GM23338 (cell line): ENCODE results near the gene ZNF792. TPM values are rescaled to one million over a fixed set of nuclear protein-coding genes. Genes with fewer than 3 reads are reported as not detected.

ENCODE experiments used
- ATAC-seq: fragments of 200-7000 bp; cut with Tn5 transposase; 3 replicates; pipeline ENCODE4 v1.9.1; 2020
- DNase-seq: peaks from one replicate; pipeline ENCODE4 v3.0.0-alpha.2; 2015; ENCODE audit warnings: low spot score
- H2AFZ ChIP-seq: fragments of 200-600 bp; sonication (generic); 2 replicates; pipeline ENCODE4 v1.8.0; 2016; ENCODE audit warnings: antibody characterized with exemption, mild to moderate bottlenecking, moderate library complexity
- H3F3A ChIP-seq: fragments of 200-600 bp; sonication (generic); replicated peaks from 2 replicates; pipeline ENCODE4 v1.8.0; 2017; ENCODE audit warnings: antibody characterized with exemption, mixed run types, low read depth
- H3K27ac ChIP-seq: fragments of 200-600 bp; sonication (generic); 2 replicates; pipeline ENCODE4 v1.6.1; 2016; ENCODE audit warnings: low read depth
- H3K27me3 ChIP-seq: fragments of 200-600 bp; sonication (generic); 2 replicates; pipeline ENCODE4 v1.8.0; 2016; ENCODE audit warnings: mild to moderate bottlenecking, mixed run types, moderate library complexity; ENCODE audit not compliant: insufficient read depth
- H3K36me3 ChIP-seq: fragments of 200-600 bp; sonication (generic); 2 replicates; pipeline ENCODE4 v1.8.0; 2016; ENCODE audit warnings: mild to moderate bottlenecking; ENCODE audit not compliant: insufficient read depth
- H3K4me1 ChIP-seq: fragments of 200-600 bp; sonication (generic); 2 replicates; pipeline ENCODE4 v1.8.0; 2016; ENCODE audit warnings: mild to moderate bottlenecking, moderate library complexity; ENCODE audit not compliant: insufficient read depth
- H3K4me2 ChIP-seq: fragments of 200-600 bp; sonication (generic); 2 replicates; pipeline ENCODE4 v1.7.1; 2017; ENCODE audit warnings: mixed run types
- H3K4me3 ChIP-seq: fragments of 200-600 bp; sonication (generic); 2 replicates; pipeline ENCODE4 v1.6.1; 2016; ENCODE audit warnings: mixed run types
- H3K79me2 ChIP-seq: fragments of 200-600 bp; sonication (generic); replicated peaks from 2 replicates; pipeline ENCODE4 v1.8.0; 2017; ENCODE audit warnings: mild to moderate bottlenecking; ENCODE audit not compliant: insufficient read depth
- H3K9me2 ChIP-seq: fragments of 200-600 bp; sonication (generic); 2 replicates; pipeline ENCODE4 v1.8.0; 2017; ENCODE audit not compliant: insufficient read depth
- H4K20me1 ChIP-seq: fragments of 200-600 bp; sonication (generic); replicated peaks from 2 replicates; pipeline ENCODE4 v1.8.0; 2017; ENCODE audit warnings: mild to moderate bottlenecking; ENCODE audit not compliant: insufficient read depth
- H3K27ac Mint-ChIP-seq: 2 replicates; pipeline ENCODE4 v1.8.0; 2020; ENCODE audit warnings: inconsistent platforms, mild to moderate bottlenecking, moderate library complexity, mixed read lengths
- H3K27me3 Mint-ChIP-seq: 3 replicates; pipeline ENCODE4 v1.8.0; 2022; ENCODE audit warnings: low read depth, mild to moderate bottlenecking, moderate library complexity, mixed read lengths, inconsistent platforms; ENCODE audit not compliant: insufficient read depth, poor library complexity
- H3K36me3 Mint-ChIP-seq: 3 replicates; pipeline ENCODE4 v1.8.0; 2021; ENCODE audit warnings: low read depth, mild to moderate bottlenecking, inconsistent platforms, moderate library complexity, mixed read lengths
- H3K4me1 Mint-ChIP-seq: 3 replicates; pipeline ENCODE4 v1.8.0; 2020; ENCODE audit warnings: mild to moderate bottlenecking, inconsistent platforms, mixed read lengths
- H3K4me3 Mint-ChIP-seq: 3 replicates; pipeline ENCODE4 v1.8.0; 2021; ENCODE audit warnings: moderate library complexity, mild to moderate bottlenecking, inconsistent platforms, mixed read lengths
- H3K9me3 Mint-ChIP-seq: 3 replicates; pipeline ENCODE4 v1.8.0; 2020; ENCODE audit warnings: moderate library complexity, mild to moderate bottlenecking, inconsistent platforms, mixed read lengths
- CREB1 ChIP-seq: fragments of 250-450 bp; sonication (Bioruptor Pico); IDR thresholded peaks from 2 replicates; pipeline ENCODE4 v1.5.0; 2020; ENCODE audit warnings: low read depth, mild to moderate bottlenecking, moderate library complexity
- CTCF ChIP-seq, 2 experiments: fragments of 200-600 bp in 1 of 2; sonication (generic) in 1 of 2; conservative IDR thresholded peaks; 2 replicates each; pipeline versions ENCODE4 v1.5.1 to v1.6.1; 2016 to 2017; ENCODE audit warnings: antibody characterized with exemption in 2 of 2, low read depth in 2 of 2, mild to moderate bottlenecking in 2 of 2, moderate library complexity in 1 of 2
- ETS1 ChIP-seq: IDR thresholded peaks from 2 replicates; pipeline ENCODE4 v1.6.1; 2016; ENCODE audit warnings: antibody characterized with exemption
- EZH2 ChIP-seq: fragments of 200-600 bp; sonication (generic); IDR thresholded peaks from one replicate; pipeline ENCODE4 v1.8.0; 2017; ENCODE audit warnings: antibody characterized with exemption, mild to moderate bottlenecking, low read depth; ENCODE audit not compliant: unreplicated experiment
- EZH2phosphoT487 ChIP-seq: fragments of 200-600 bp; sonication (generic); IDR thresholded peaks from one replicate; pipeline ENCODE4 v1.8.1; 2018; ENCODE audit warnings: antibody characterized with exemption; ENCODE audit not compliant: unreplicated experiment
- JUNB ChIP-seq: IDR thresholded peaks from one replicate; pipeline ENCODE4 v1.6.1; 2016; ENCODE audit warnings: antibody characterized with exemption; ENCODE audit not compliant: unreplicated experiment
- NANOG ChIP-seq: IDR thresholded peaks from 2 replicates; pipeline ENCODE4 v1.6.1; 2016; ENCODE audit warnings: antibody characterized with exemption, borderline replicate concordance
- POLR2AphosphoS5 ChIP-seq: IDR thresholded peaks from 2 replicates; pipeline ENCODE4 v1.6.1; 2016; ENCODE audit warnings: antibody characterized with exemption, low read depth
- REST ChIP-seq: IDR thresholded peaks from one replicate; pipeline ENCODE4 v1.6.1; 2018; ENCODE audit warnings: antibody characterized with exemption; ENCODE audit not compliant: unreplicated experiment
- STAT1 ChIP-seq: IDR thresholded peaks from one replicate; pipeline ENCODE4 v1.6.1; 2016; ENCODE audit warnings: antibody characterized with exemption; ENCODE audit not compliant: unreplicated experiment
- ZNF114 ChIP-seq: fragments of 250-450 bp; sonication (Bioruptor Pico); IDR thresholded peaks from 2 replicates; pipeline ENCODE4 v1.5.0; 2020; ENCODE audit warnings: mild to moderate bottlenecking, moderate library complexity
- ZNF331 ChIP-seq: fragments of 250-450 bp; sonication (Bioruptor Pico); IDR thresholded peaks from 2 replicates; pipeline ENCODE4 v1.5.0; 2020; ENCODE audit warnings: low read depth, mild to moderate bottlenecking, moderate library complexity
- polyA plus RNA-seq: library from polyadenylated mRNA; unstranded; fragments of >200 nt; fragmentation: Nextera tagmentation; extraction: Ambion mirVana; gene quantifications from 2 replicates; pipeline ENCODE4 v1.2.1, GENCODE V29; 2016
- total RNA-seq: library from RNA; depleted of rRNA; stranded (reverse); fragments of >200 nt; shearing (Covaris generic); gene quantifications from 2 replicates; pipeline ENCODE4 v1.2.3, GENCODE V29; 2014

ZNF792 gene
- total and polyA plus RNA-seq, 2 experiments from 2014 or later = 1.3 to 12.8 TPM

GRCh38 chr19:34984287-34984686, 20.3 kb upstream of the ZNF792 start:
- peaks cover 2% of the 10 kb centered on the region for H3K27me3 Mint-ChIP-seq
- peaks cover 11% of the 10 kb centered on the region for H3K4me1 ChIP-seq
- H3K36me3 ChIP-seq = 0 out of 2 replicates have a peak, but pooled peaks cover 3% of the 10 kb centered on the region
- H3K9me2 ChIP-seq = no peaks in the 10 kb centered on the region
- DNase-seq (no peak), ATAC-seq (no peak)
- peaks cover 7% of the 10 kb centered on the region for H3K36me3 Mint-ChIP-seq
- peaks cover 12% of the 10 kb centered on the region; the same call in 2 of the 3 replicates for H3K9me3 Mint-ChIP-seq
- no peaks in the 10 kb centered on the region for H3F3A ChIP-seq
- H3K4me1 Mint-ChIP-seq = peaks cover 14% of the 10 kb centered on the region
- H3K4me3 Mint-ChIP-seq = no peak overlapping the region
- no peak overlapping the region for H2AFZ ChIP-seq
- H4K20me1 ChIP-seq = no peaks in the 10 kb centered on the region
- TF ChIP-seq NANOG = no peak
- TF ChIP-seq ZNF114 (CRISPR knock-in tag) = no peak
- TF ChIP-seq CTCF (conservative IDR thresholded peaks at IDR 0.05; ENCODE audit: low read depth in 2 of 2) = no peak
- TF ChIP-seq EZH2phosphoT487 = no peak
- TF ChIP-seq EZH2 = no peak
- H3K79me2 ChIP-seq = no peaks in the 10 kb centered on the region
- H3K27me3 ChIP-seq = no peaks in the 10 kb centered on the region
- H3K27ac Mint-ChIP-seq = no peak overlapping the region
- no peak overlapping the region for H3K4me3 ChIP-seq
- no peak overlapping the region for H3K27ac ChIP-seq
- H3K4me2 ChIP-seq = no peak overlapping the region

- peaks cover 7% of the 10 kb centered on the region for H3K36me3 Mint-ChIP-seq
- TF ChIP-seq EZH2 = no peak
- TF ChIP-seq ZNF114 (CRISPR knock-in tag) = no peak
- TF ChIP-seq EZH2phosphoT487 = no peak
- TF ChIP-seq JUNB = no peak
- no peak for TF ChIP-seq ZNF331
- no peak for TF ChIP-seq STAT1
- TF ChIP-seq POLR2AphosphoS5 = no peak
- no peak for TF ChIP-seq REST
- no peak for TF ChIP-seq ETS1
- TF ChIP-seq CTCF (conservative IDR thresholded peaks at IDR 0.05; ENCODE audit: low read depth in 2 of 2) = no peak
- TF ChIP-seq NANOG = no peak
- TF ChIP-seq CREB1 (CRISPR knock-in tag) = no peak
Observed at GRCh38 chr19:34983786-34984185, 19.8 kb upstream of the ZNF792 start.

More at GRCh38 chr19:34983786-34984185, 19.8 kb upstream of the ZNF792 start:
- no peak overlapping the region for H3K4me3 ChIP-seq
- no peak overlapping the region for H2AFZ ChIP-seq
- no peaks in the 10 kb centered on the region for H4K20me1 ChIP-seq
- H3K79me2 ChIP-seq = no peaks in the 10 kb centered on the region
- H3K4me3 Mint-ChIP-seq = no peak overlapping the region
- 0 out of 2 replicates have a peak, but pooled peaks cover 3% of the 10 kb centered on the region for H3K36me3 ChIP-seq
- H3K27me3 ChIP-seq = no peaks in the 10 kb centered on the region
- H3K4me1 Mint-ChIP-seq = peaks cover 14% of the 10 kb centered on the region
- H3K27ac ChIP-seq = no peak overlapping the region
- H3K27ac Mint-ChIP-seq = no peak overlapping the region
- no peak overlapping the region for H3K4me2 ChIP-seq
- H3F3A ChIP-seq = no peaks in the 10 kb centered on the region
- peaks cover 11% of the 10 kb centered on the region for H3K4me1 ChIP-seq
- no peak for ATAC-seq
- no peak for DNase-seq
- H3K27me3 Mint-ChIP-seq = peaks cover 2% of the 10 kb centered on the region
- peaks cover 14% of the 10 kb centered on the region; the same call in 2 of the 3 replicates for H3K9me3 Mint-ChIP-seq
- no peaks in the 10 kb centered on the region for H3K9me2 ChIP-seq
